ENCODE data around the gene MEGF6. TPM values are rescaled to one million over a fixed set of nuclear protein-coding genes. Genes with fewer than 3 reads are reported as not detected.

Gene MEGF6
- total RNA-seq, 1 donor from 2014 or later = 10.9 TPM

DNA sequence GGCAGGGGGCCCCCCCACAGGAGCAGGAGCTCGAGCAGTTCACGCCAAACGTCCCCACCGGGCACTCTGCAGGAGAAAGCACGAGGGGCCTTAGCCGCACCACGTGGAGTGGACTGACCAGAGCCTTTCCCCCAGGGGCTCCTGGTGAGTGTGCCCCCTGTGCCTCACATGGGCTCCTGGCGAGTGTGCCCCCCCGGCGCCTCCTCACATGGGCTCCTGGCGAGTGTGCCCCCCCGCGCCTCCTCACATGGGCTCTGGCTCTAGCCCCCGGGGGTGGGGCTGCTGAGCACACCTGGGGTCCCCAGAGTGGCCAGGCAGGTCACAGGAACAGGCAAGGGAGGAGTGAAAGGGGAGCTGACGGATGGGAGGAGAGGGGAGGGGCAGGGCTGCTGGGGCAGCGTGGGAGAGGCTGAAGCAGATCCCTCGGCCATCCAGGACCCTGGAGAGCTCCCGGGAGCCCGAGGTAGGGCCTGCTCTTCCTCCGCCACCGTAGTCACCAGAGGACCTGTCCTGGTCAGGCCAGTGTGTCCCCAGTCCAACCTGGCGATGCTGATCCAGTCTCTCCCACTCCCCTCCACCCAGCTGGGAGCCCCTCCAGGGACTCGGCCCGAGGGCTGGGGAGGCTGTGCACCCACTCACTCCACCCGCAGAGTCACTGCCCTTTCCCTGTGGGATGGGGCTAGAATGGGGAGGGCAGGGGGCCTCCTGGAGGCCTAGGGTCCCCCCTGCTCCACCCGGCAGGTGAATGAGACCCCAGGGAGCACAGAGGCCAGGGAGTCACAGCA is 109.3 kb downstream of the MEGF6 start:
- POLR2A ChIA-PET = no interaction called here

DNA sequence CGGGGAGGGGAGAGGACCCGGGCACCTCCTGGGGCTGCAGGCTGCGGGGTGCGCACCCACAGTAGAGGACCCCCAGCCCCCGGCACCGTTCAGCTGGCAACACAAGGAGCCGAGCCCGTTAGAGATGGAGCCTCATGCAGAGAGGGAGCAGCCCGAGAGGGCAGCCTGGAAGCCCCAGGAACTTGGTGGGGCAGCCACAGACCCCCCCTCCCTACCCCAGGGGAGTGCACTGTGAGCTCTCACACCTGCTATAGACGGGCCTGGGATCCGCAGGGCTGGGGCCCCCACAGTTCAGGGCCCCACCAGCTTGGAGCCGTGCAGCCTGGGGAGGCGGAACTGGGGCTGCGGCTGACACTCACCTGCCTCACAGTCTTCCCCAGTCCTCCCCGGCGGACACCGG is 109.9 kb downstream of the MEGF6 start:
- POLR2A ChIA-PET = no interaction called here

More for the DNA sequence above, 109.3 kb downstream of the MEGF6 start:
- DNase-seq (no peak), ATAC-seq (ENCODE audit: low read depth) (no peak)
- H3K9me3 Mint-ChIP-seq = no peaks in the 10 kb centered on the region
- TF ChIP-seq CTCF (IDR thresholded peaks at IDR 0.05) = no peak
- H3K27ac Mint-ChIP-seq = no peak overlapping the region
- peaks cover 7% of the 10 kb centered on the region for H3K36me3 Mint-ChIP-seq (ENCODE audit: low read depth)
- H3K4me3 Mint-ChIP-seq = no peak overlapping the region
- CTCF ChIA-PET = no interaction called here
- intact Hi-C loops (cut with micrococcal nuclease) = no loop called here
- no peaks in the 10 kb centered on the region for H3K4me1 Mint-ChIP-seq
- no peaks in the 10 kb centered on the region for H3K27me3 Mint-ChIP-seq

DNA sequence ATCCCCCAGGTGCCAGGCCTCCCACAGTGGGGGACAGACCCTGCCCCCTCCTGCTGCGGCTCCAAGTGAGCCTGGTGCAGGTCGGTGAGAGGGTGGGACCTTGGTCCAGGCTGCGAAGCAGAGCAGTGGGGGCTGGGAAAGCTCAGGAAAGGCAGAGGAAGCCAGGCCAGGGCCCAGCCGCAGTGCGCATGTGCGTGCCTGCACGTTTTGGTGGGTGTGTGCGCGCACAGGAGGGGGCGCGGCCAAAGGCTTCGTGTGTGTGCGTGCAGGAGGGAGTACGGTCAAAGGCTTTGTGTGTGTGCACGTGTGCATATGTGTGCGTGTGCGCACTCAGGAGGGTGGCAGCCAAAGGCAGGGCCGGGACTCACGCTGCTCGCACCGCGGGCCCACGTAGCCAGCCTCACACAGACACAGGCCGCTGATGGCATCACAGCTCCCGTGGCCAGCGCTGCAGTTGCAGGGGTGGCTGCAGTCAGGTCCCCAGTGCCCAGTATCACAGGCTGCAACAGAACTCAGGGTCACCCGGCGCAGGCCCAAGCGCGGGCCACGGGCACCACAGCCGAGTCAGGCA is 111.0 kb downstream of the MEGF6 start:
- no peak for DNase-seq
- ChIA-PET CTCF (no interaction called here), POLR2A (no interaction called here)
- no peak for TF ChIP-seq CTCF (IDR thresholded peaks at IDR 0.05)
- Mint-ChIP-seq H3K9me3 (no peaks in the 10 kb centered on the region), H3K36me3 (ENCODE audit: low read depth) (peaks cover 3% of the 10 kb centered on the region), H3K4me3 (no peak overlapping the region), H3K4me1 (no peaks in the 10 kb centered on the region), H3K27ac (no peak overlapping the region), H3K27me3 (no peaks in the 10 kb centered on the region)
- ATAC-seq (ENCODE audit: low read depth) = no peak
- intact Hi-C loops (cut with micrococcal nuclease) = no loop called here

More for the DNA sequence above, 109.9 kb downstream of the MEGF6 start:
- Mint-ChIP-seq H3K4me1 (no peaks in the 10 kb centered on the region), H3K9me3 (no peaks in the 10 kb centered on the region), H3K27me3 (no peaks in the 10 kb centered on the region), H3K36me3 (ENCODE audit: low read depth) (peaks cover 3% of the 10 kb centered on the region), H3K4me3 (no peak overlapping the region), H3K27ac (no peak overlapping the region)
- intact Hi-C loops (cut with micrococcal nuclease) = no loop called here
- no peak for TF ChIP-seq CTCF (IDR thresholded peaks at IDR 0.05)
- DNase-seq (no peak), ATAC-seq (ENCODE audit: low read depth) (no peak)
- CTCF ChIA-PET = no interaction called here

GRCh38 chr1:3499611-3500010 is 111.7 kb downstream of the MEGF6 start:
- POLR2A ChIA-PET = no interaction called here

More at GRCh38 chr1:3499611-3500010, 111.7 kb downstream of the MEGF6 start:
- Mint-ChIP-seq H3K4me3 (no peak overlapping the region), H3K27ac (no peak overlapping the region), H3K27me3 (no peaks in the 10 kb centered on the region), H3K9me3 (no peaks in the 10 kb centered on the region), H3K36me3 (ENCODE audit: low read depth) (peaks cover 3% of the 10 kb centered on the region), H3K4me1 (no peaks in the 10 kb centered on the region)
- intact Hi-C loops (cut with micrococcal nuclease) = no loop called here
- ATAC-seq (ENCODE audit: low read depth) = no peak
- no peak for DNase-seq
- no peak for TF ChIP-seq CTCF (IDR thresholded peaks at IDR 0.05)
- CTCF ChIA-PET = no interaction called here

Data from activated B cell treated with CpG ODN at 0.5 μM for 24 hours (primary cell).